H9 (cell line): ENCODE measurements around the gene NEDD4L. TPM values are rescaled to one million over a fixed set of nuclear protein-coding genes. Genes with fewer than 3 reads are reported as not detected.

Experiments used
- DNase-seq: peaks from one replicate; pipeline ENCODE4 v3.0.0-alpha.2; 2017
- H2AFZ ChIP-seq: one replicate; pipeline ENCODE4 v1.6.1; 2013; ENCODE audit warnings: mild to moderate bottlenecking, low read length, control low read depth, moderate library complexity
- H2AK5ac ChIP-seq: 2 replicates; pipeline ENCODE4 v1.6.1; 2013; ENCODE audit warnings: low read length, control low read depth, mixed read lengths; ENCODE audit not compliant: insufficient read length
- H2BK120ac ChIP-seq: one replicate; pipeline ENCODE4 v1.6.1; 2013; ENCODE audit warnings: low read depth, mild to moderate bottlenecking, low read length, control low read depth, inconsistent platforms; ENCODE audit not compliant: poor library complexity, severe bottlenecking
- H2BK12ac ChIP-seq: 2 replicates; pipeline ENCODE4 v1.6.1; 2013; ENCODE audit warnings: low read length, control low read depth, mixed read lengths, low read depth; ENCODE audit not compliant: insufficient read length
- H2BK15ac ChIP-seq: 2 replicates; pipeline ENCODE4 v1.6.1; 2013; ENCODE audit warnings: low read depth, low read length, control low read depth
- H2BK20ac ChIP-seq: one replicate; pipeline ENCODE4 v1.6.1; 2013; ENCODE audit warnings: low read depth, mild to moderate bottlenecking, low read length, control low read depth, inconsistent platforms; ENCODE audit not compliant: poor library complexity, severe bottlenecking
- H2BK5ac ChIP-seq: 2 replicates; pipeline ENCODE4 v1.6.1; 2013; ENCODE audit warnings: low read length, control low read depth, mixed read lengths; ENCODE audit not compliant: insufficient read length
- H3K14ac ChIP-seq: 2 replicates; pipeline ENCODE4 v1.6.1; 2013; ENCODE audit warnings: low read length, control low read depth; ENCODE audit not compliant: insufficient read depth
- H3K18ac ChIP-seq: 2 replicates; pipeline ENCODE4 v1.6.1; 2013; ENCODE audit warnings: low read depth, mild to moderate bottlenecking, mixed read lengths, low read length, control low read depth; ENCODE audit not compliant: insufficient read length
- H3K23ac ChIP-seq: 2 replicates; pipeline ENCODE4 v1.6.1; 2013; ENCODE audit warnings: low read length, control low read depth, mixed read lengths, low read depth; ENCODE audit not compliant: insufficient read length
- H3K23me2 ChIP-seq: 2 replicates; pipeline ENCODE4 v1.6.1; 2013; ENCODE audit warnings: low read depth, mild to moderate bottlenecking, mixed read lengths, low read length, control low read depth; ENCODE audit not compliant: insufficient read length, poor library complexity, severe bottlenecking
- H3K27ac ChIP-seq: 2 replicates; pipeline ENCODE4 v1.5.1; 2013; ENCODE audit warnings: low read length, control low read depth, mixed read lengths, low read depth; ENCODE audit not compliant: insufficient read length
- H3K27me3 ChIP-seq: 2 replicates; pipeline ENCODE4 v1.6.1; 2013; ENCODE audit warnings: low read length, control low read depth, inconsistent platforms; ENCODE audit not compliant: insufficient read depth
- H3K4ac ChIP-seq: 2 replicates; pipeline ENCODE4 v1.6.1; 2013; ENCODE audit warnings: low read depth, mild to moderate bottlenecking, control low read depth, inconsistent platforms, low read length, moderate library complexity
- H3K4me1 ChIP-seq: 2 replicates; pipeline ENCODE4 v1.6.1; 2013; ENCODE audit warnings: low read length, control low read depth, inconsistent platforms; ENCODE audit not compliant: insufficient read depth
- H3K4me2 ChIP-seq: 2 replicates; pipeline ENCODE4 v1.6.1; 2013; ENCODE audit warnings: low read length, control low read depth, mixed read lengths; ENCODE audit not compliant: insufficient read length, insufficient read depth
- H3K56ac ChIP-seq: 2 replicates; pipeline ENCODE4 v1.6.1; 2013; ENCODE audit warnings: low read depth, mild to moderate bottlenecking, mixed read lengths, low read length, control low read depth; ENCODE audit not compliant: insufficient read length
- H3K79me1 ChIP-seq: 2 replicates; pipeline ENCODE4 v1.6.1; 2013; ENCODE audit warnings: low read depth, mild to moderate bottlenecking, moderate library complexity, low read length, control low read depth, inconsistent platforms; ENCODE audit not compliant: insufficient read depth, poor library complexity, severe bottlenecking
- H3K79me2 ChIP-seq: 2 replicates; pipeline ENCODE4 v1.6.1; 2013; ENCODE audit warnings: low read length, control low read depth, inconsistent platforms; ENCODE audit not compliant: insufficient read depth
- H3K9ac ChIP-seq: 2 replicates; pipeline ENCODE4 v1.6.1; 2013; ENCODE audit warnings: low read length, control low read depth, mixed read lengths; ENCODE audit not compliant: insufficient read length; ENCODE audit errors: extremely low read depth
- H3K9me3 ChIP-seq: one replicate; pipeline ENCODE4 v1.6.1; 2013; ENCODE audit warnings: low read depth, low read length, inconsistent platforms; ENCODE audit not compliant: control insufficient read depth
- H3T11ph ChIP-seq: one replicate; pipeline ENCODE4 v1.6.1; 2013; ENCODE audit warnings: mild to moderate bottlenecking, low read length, control low read depth, inconsistent platforms
- H4K20me1 ChIP-seq: one replicate; pipeline ENCODE4 v1.6.1; 2013; ENCODE audit not compliant: control insufficient read depth, insufficient read length, insufficient read depth
- H4K5ac ChIP-seq: 2 replicates; pipeline ENCODE4 v1.6.1; 2013; ENCODE audit warnings: low read depth, mild to moderate bottlenecking, mixed read lengths, low read length, control low read depth; ENCODE audit not compliant: insufficient read length
- H4K8ac ChIP-seq: replicated peaks from 2 replicates; pipeline ENCODE4 v1.6.1; 2013; ENCODE audit warnings: low read length, control low read depth, mixed read lengths, low read depth; ENCODE audit not compliant: insufficient read length
- H4K91ac ChIP-seq: 2 replicates; pipeline ENCODE4 v1.6.1; 2013; ENCODE audit warnings: low read depth, mild to moderate bottlenecking, moderate library complexity, mixed read lengths, low read length, control low read depth; ENCODE audit not compliant: insufficient read length
- H3K27ac Mint-ChIP-seq, 3 experiments: 2 replicates in 2 of 3; 3 replicates in 1 of 3; pipeline ENCODE4 v1.8.0; 2020 to 2021; ENCODE audit warnings: mixed read lengths in 3 of 3, mild to moderate bottlenecking in 1 of 3, moderate library complexity in 1 of 3
- H3K27me3 Mint-ChIP-seq: 2 replicates; pipeline ENCODE4 v1.8.0; 2021; ENCODE audit warnings: low read depth, mild to moderate bottlenecking, moderate library complexity, mixed read lengths
- H3K36me3 Mint-ChIP-seq, 3 experiments: 2 replicates in 2 of 3; 3 replicates in 1 of 3; pipeline ENCODE4 v1.8.0; 2020 to 2021; ENCODE audit warnings: low read depth in 3 of 3, mixed read lengths in 3 of 3; ENCODE audit not compliant: insufficient read depth in 1 of 3
- H3K4me1 Mint-ChIP-seq, 2 experiments: 2 replicates each; pipeline ENCODE4 v1.8.0; 2020; ENCODE audit warnings: mixed read lengths in 2 of 2
- H3K4me3 Mint-ChIP-seq, 2 experiments: 2 replicates in 1 of 2; 3 replicates in 1 of 2; pipeline ENCODE4 v1.8.0; 2020 to 2021; ENCODE audit warnings: mild to moderate bottlenecking in 2 of 2, mixed read lengths in 2 of 2, moderate library complexity in 1 of 2
- H3K9me3 Mint-ChIP-seq, 2 experiments: 2 replicates in 1 of 2; 3 replicates in 1 of 2; pipeline ENCODE4 v1.8.0; 2020; ENCODE audit warnings: mild to moderate bottlenecking in 2 of 2, mixed read lengths in 2 of 2, moderate library complexity in 1 of 2
- CTCF ChIP-seq: fragments of 200-600 bp; sonication (generic); conservative IDR thresholded peaks from 3 replicates; pipeline ENCODE4 v1.8.0; 2021; ENCODE audit warnings: antibody characterized with exemption, mild to moderate bottlenecking
- WGBS: extraction: QIAGEN DNeasy Blood & Tissue Kit; methylation state at CpG from one replicate; pipeline ENCODE4 v1.1.7; 2013; ENCODE audit warnings: missing lambda C conversion rate, low lambda C conversion rate, mixed read lengths; ENCODE audit not compliant: insufficient read length; ENCODE audit errors: extremely low coverage; 5-methylcytosine and 5-hydroxymethylcytosine counted together
- total RNA-seq: library from RNA; stranded (reverse); gene quantifications from 2 replicates; pipeline ENCODE4 v1.2.1, GENCODE V29; 2021

The NEDD4L gene
- total RNA-seq, 1 experiment from 2014 or later, result 76.3 TPM

GRCh38 chr18:58394602-58395425 lies 350.8 kb downstream of the NEDD4L start:
- peaks cover 16 to 25% of the 10 kb centered on the region in 2 experiments for H3K4me1 Mint-ChIP-seq
- H2AK5ac ChIP-seq, result no peak overlapping the region
- peaks cover 5 to 59% (median 52%) of the 10 kb centered on the region in 3 experiments; a peak in 6 of 7 replicates for H3K36me3 Mint-ChIP-seq
- H2BK20ac ChIP-seq, result no peak overlapping the region
- no peak overlapping the region for H3K9ac ChIP-seq
- no peak overlapping the region for H3K27ac ChIP-seq
- H3K23me2 ChIP-seq, result no peaks in the 10 kb centered on the region
- WGBS, result no CpG with 5 or more reads among the region's 12 CpGs
- H2BK120ac ChIP-seq, result no peak overlapping the region
- H3K27me3 Mint-ChIP-seq, result no peaks in the 10 kb centered on the region
- no peaks in the 10 kb centered on the region for H3K27me3 ChIP-seq
- no peak overlapping the region for H3T11ph ChIP-seq
- H3K79me1 ChIP-seq, result no peaks in the 10 kb centered on the region
- no peak overlapping the region; a peak in 3 of 7 replicates for H3K27ac Mint-ChIP-seq
- DNase-seq, result peak; percentile 11
- H2BK12ac ChIP-seq, result no peak overlapping the region
- no peak overlapping the region for H4K8ac ChIP-seq
- no peaks in the 10 kb centered on the region for H4K20me1 ChIP-seq
- H2AFZ ChIP-seq, result no peak overlapping the region
- H3K79me2 ChIP-seq, result no peaks in the 10 kb centered on the region
- no peak overlapping the region for H3K4me3 Mint-ChIP-seq
- H3K4me2 ChIP-seq, result no peak overlapping the region
- H4K91ac ChIP-seq, result no peak overlapping the region
- no peaks in the 10 kb centered on the region for H3K9me3 Mint-ChIP-seq
- H3K4ac ChIP-seq, result no peak overlapping the region
- H2BK5ac ChIP-seq, result no peak overlapping the region
- no peak overlapping the region for H3K14ac ChIP-seq
- no peak for TF ChIP-seq CTCF
- no peak overlapping the region for H2BK15ac ChIP-seq
- no peak overlapping the region for H3K56ac ChIP-seq
- H3K4me1 ChIP-seq, result no peaks in the 10 kb centered on the region
- no peak overlapping the region for H3K18ac ChIP-seq
- no peak overlapping the region for H4K5ac ChIP-seq
- no peak overlapping the region for H3K23ac ChIP-seq
- no peaks in the 10 kb centered on the region for H3K9me3 ChIP-seq
